ENCODE results near the gene INHBE.

INHBE gene

DNA sequence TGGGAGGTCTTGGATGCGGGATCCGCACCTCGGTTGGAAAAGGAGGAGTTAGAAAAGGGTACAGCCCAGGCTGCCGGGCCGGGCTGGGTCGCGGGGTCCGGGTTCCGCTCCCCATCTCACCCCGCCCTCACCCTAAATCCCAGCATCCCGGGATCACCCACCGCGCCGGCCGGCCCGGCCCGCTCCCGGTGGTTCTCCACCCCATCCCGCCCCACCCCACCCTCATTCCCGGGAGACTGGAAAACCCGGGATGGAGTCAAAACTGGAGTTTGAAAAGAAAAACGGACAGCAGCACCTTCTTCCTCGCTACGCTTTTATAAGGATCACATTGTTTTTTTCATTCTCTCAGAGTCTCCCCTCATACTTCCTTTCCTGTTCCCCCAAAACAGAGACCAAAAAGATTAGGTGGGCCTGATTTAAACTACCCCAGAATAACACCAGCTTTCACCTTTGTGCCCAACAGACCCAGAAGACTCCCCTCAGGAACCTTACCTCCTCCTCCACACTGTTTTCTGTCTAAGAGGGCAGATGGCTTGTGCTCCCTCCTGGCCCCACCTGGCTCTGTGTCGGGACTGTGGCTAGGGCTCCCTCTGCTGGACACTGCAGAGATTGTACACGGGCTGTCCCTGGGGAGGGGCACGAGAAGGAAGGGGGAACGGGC is 7.3 kb downstream of the INHBE start (continued):
- TF ChIP-seq, protein P1, sequence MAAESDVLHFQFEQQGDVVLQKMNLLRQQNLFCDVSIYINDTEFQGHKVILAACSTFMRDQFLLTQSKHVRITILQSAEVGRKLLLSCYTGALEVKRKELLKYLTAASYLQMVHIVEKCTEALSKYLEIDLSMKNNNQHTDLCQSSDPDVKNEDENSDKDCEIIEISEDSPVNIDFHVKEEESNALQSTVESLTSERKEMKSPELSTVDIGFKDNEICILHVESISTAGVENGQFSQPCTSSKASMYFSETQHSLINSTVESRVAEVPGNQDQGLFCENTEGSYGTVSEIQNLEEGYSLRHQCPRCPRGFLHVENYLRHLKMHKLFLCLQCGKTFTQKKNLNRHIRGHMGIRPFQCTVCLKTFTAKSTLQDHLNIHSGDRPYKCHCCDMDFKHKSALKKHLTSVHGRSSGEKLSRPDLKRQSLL (tag by site-specific recombination; IDR thresholded peaks at IDR 0.05) = peak; percentile 48; the same call in 1 of the 2 replicates
- TF ChIP-seq SETDB1 (IDR thresholded peaks at IDR 0.05; ENCODE audit: insufficient read length, low read length) (no peak), TRIM28 (IDR thresholded peaks at IDR 0.05; ENCODE audit: borderline replicate concordance, low read length) (peak; percentile 93), ZNF140 (tag by site-specific recombination; IDR thresholded peaks at IDR 0.05) (no peak), ZBTB7A (tag by site-specific recombination; IDR thresholded peaks at IDR 0.05; ENCODE audit: low read depth) (no peak), ZNF223 (tag by site-specific recombination; IDR thresholded peaks at IDR 0.05) (no peak), ZNF48 (tag by site-specific recombination; IDR thresholded peaks at IDR 0.05) (no peak), BCL11B (tag by site-specific recombination; IDR thresholded peaks at IDR 0.05; ENCODE audit: low read depth) (no peak), ZNF488 (tag by site-specific recombination; IDR thresholded peaks at IDR 0.05) (no peak), ZNF660 (tag by site-specific recombination; IDR thresholded peaks at IDR 0.05) (0 out of 2 replicates have a peak, but pooled peaks have one; percentile 87)

DNA sequence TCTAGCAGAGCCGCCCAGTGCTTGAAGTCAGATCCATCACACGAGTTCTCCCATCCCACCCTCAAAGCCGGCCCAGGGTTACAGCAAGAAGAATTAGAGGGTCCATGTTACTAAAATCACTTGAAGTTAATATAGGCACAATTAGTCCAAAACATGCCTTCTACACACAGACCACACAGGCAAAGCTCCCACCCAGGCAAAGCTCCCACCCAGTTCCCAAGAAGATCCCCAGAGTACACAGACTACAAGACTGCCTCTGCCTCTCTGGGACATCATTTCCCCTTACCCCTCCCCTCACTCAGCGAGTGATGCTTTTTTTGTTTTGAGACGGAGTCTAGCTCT is 7.8 kb downstream of the INHBE start:
- Histone ChIP-seq H3K4me1 (ENCODE audit: control insufficient read depth, insufficient read depth, low read length) (peaks cover 8% of the 10 kb centered on the region), H3K4me3 (ENCODE audit: low read depth, low read length) (no peak overlapping the region), H3K36me3 (ENCODE audit: control insufficient read depth in 2 of 2, insufficient read depth in 1 of 2, low read length in 2 of 2) (no peaks in the 10 kb centered on the region), H3K9me3 (ENCODE audit: control insufficient read depth, insufficient read depth, low read depth, low read length) (no peaks in the 10 kb centered on the region), H3K27ac (ENCODE audit: extremely low read depth, low read depth, low read length) (no peak overlapping the region)
- CTCF ChIA-PET = interaction anchor here (0.5 to 4.2 kb wide), 15 partner anchors 10 to 1301 kb away, joined by 3 to 38 read pairs (median 3); partner anchors contain the start of genes ARHGAP9 and SHMT2
- POLR2A ChIA-PET = interaction anchor here (0.6 kb wide), 1 partner anchor 16 kb away, joined by 3 read pairs; no protein-coding TSS in a partner anchor
- peak; percentile 9; the same call in 1 of the 2 replicates for TF ChIP-seq ZBTB44 (tag by site-specific recombination; IDR thresholded peaks at IDR 0.05)
- peak; percentile 10; the same call in 1 of the 2 replicates for TF ChIP-seq TRIM28 (IDR thresholded peaks at IDR 0.05; ENCODE audit: borderline replicate concordance, low read length)
- no peak for TF ChIP-seq ZNF571 (tag by site-specific recombination; IDR thresholded peaks at IDR 0.05)
- TF ChIP-seq ZNF639 (tag by site-specific recombination; IDR thresholded peaks at IDR 0.05) = no peak
- TF ChIP-seq ZNF629 (tag by site-specific recombination; IDR thresholded peaks at IDR 0.05) = 0 out of 2 replicates have a peak, but pooled peaks have one; percentile 4
- TF ChIP-seq ZBTB17 (tag by site-specific recombination; IDR thresholded peaks at IDR 0.05) = 0 out of 2 replicates have a peak, but pooled peaks have one; percentile 18
- TF ChIP-seq, protein P1 (tag by site-specific recombination; IDR thresholded peaks at IDR 0.05) = no peak
- no peak for TF ChIP-seq ZNF548 (tag by site-specific recombination; IDR thresholded peaks at IDR 0.05)
- TF ChIP-seq ZNF600 (tag by site-specific recombination; IDR thresholded peaks at IDR 0.05) = peak; percentile 11; the same call in 1 of the 2 replicates
- TF ChIP-seq YY1 (tag by site-specific recombination; IDR thresholded peaks at IDR 0.05) = no peak
- TF ChIP-seq ZNF701 (tag by site-specific recombination; IDR thresholded peaks at IDR 0.05) = no peak

Data from HEK293 (cell line).